Prostate gland (tissue), 2 donors: ENCODE data around the gene DNMT3A. TPM values are rescaled to one million over a fixed set of nuclear protein-coding genes. Genes with fewer than 3 reads are reported as not detected.
A peak's percentile ranks its signal among the peaks of the same experiment; 100 is the strongest.

Source experiments
- DNase-seq: peaks from one replicate; pipeline ENCODE4 v3.0.0-alpha.2; 2019; ENCODE audit warnings: low spot score
- H3K27ac ChIP-seq, 2 donors: fragments of 200-600 bp; sonication (generic); 2 replicates each; pipeline ENCODE4 v1.5.1; 2017 to 2019
- H3K27me3 ChIP-seq: fragments of 200-600 bp; sonication (generic); replicated peaks from 2 replicates; pipeline ENCODE4 v1.5.1; 2019; ENCODE audit not compliant: insufficient read depth
- H3K36me3 ChIP-seq, 2 donors: fragments of 200-600 bp; sonication (generic); 1 replicate in 1 of 2; 2 replicates in 1 of 2; pipeline versions ENCODE4 v1.5.1 to v1.8.1; 2017 to 2019
- H3K4me1 ChIP-seq: fragments of 200-600 bp; sonication (generic); replicated peaks from 2 replicates; pipeline ENCODE4 v1.5.1; 2019
- H3K4me3 ChIP-seq, 2 donors: fragments of 200-600 bp; sonication (generic); 2 replicates each; pipeline ENCODE4 v1.5.1; 2017 to 2019
- H3K9me3 ChIP-seq: fragments of 200-600 bp; sonication (generic); 2 replicates; pipeline ENCODE4 v1.5.1; 2017
- CTCF ChIP-seq, 4 experiments: fragments of 200-600 bp in 2 of 4; fragments of 450-650 bp in 2 of 4; sonication (generic) in 2 of 4; IDR thresholded peaks; 1 replicate in 3 of 4; 2 replicates in 1 of 4; pipeline ENCODE4 v1.5.1; 2016 to 2019; ENCODE audit warnings: antibody characterized with exemption in 4 of 4, mild to moderate bottlenecking in 2 of 4, moderate library complexity in 2 of 4
- POLR2A ChIP-seq: fragments of 450-650 bp; IDR thresholded peaks from one replicate; pipeline ENCODE4 v1.6.1; 2016; ENCODE audit warnings: antibody characterized with exemption, mild to moderate bottlenecking
- POLR2AphosphoS5 ChIP-seq: sonication (generic); formaldehyde crosslinking; IDR thresholded peaks from one replicate; pipeline ENCODE4 v1.6.1; 2017; ENCODE audit warnings: antibody characterized with exemption
- WGBS: methylation state at CpG from one replicate; pipeline ENCODE4 v1.1.5; 2018; 5-methylcytosine and 5-hydroxymethylcytosine counted together
- intact Hi-C: fragments of 100-400 bp; cut with DNase I; formaldehyde crosslinking; loops from one replicate; pipeline ENCODE4 v1.14.2; 2022
- total RNA-seq, 2 donors: library from RNA; depleted of rRNA; stranded (reverse); fragments of >200 nt; gene quantifications; one replicate each; pipeline ENCODE4 v1.1.0, GENCODE V29; 2016

DNMT3A gene
- total RNA-seq, 2 donors from 2014 or later = 8.7 to 28.2 TPM

GRCh38 chr2:25230198-25230947 lies 111.4 kb downstream of the DNMT3A start:
- Histone ChIP-seq H3K27ac (no peak overlapping the region), H3K36me3 (peaks cover 0 to 6% of the 10 kb centered on the region in 2 donors), H3K9me3 (no peaks in the 10 kb centered on the region), H3K4me3 (no peak overlapping the region), H3K27me3 (no peaks in the 10 kb centered on the region), H3K4me1 (no peaks in the 10 kb centered on the region)
- WGBS = 54% methylated on average over 16 of the region's 16 CpGs
- no peak for DNase-seq
- TF ChIP-seq POLR2AphosphoS5 (no peak), POLR2A (no peak), CTCF (IDR thresholded peaks at IDR 0.05) (no peak)
- intact Hi-C loops = no loop called here

GRCh38 chr2:25229279-25230197 lies 112.2 kb downstream of the DNMT3A start:
- Histone ChIP-seq H3K27me3 (no peaks in the 10 kb centered on the region), H3K9me3 (no peaks in the 10 kb centered on the region), H3K36me3 (peaks cover 0 to 6% of the 10 kb centered on the region in 2 donors), H3K4me3 (no peak overlapping the region), H3K4me1 (no peaks in the 10 kb centered on the region), H3K27ac (no peak overlapping the region)
- intact Hi-C loops = no loop called here
- WGBS = 56% methylated on average over 15 of the region's 15 CpGs
- TF ChIP-seq POLR2AphosphoS5 (no peak), POLR2A (no peak), CTCF (IDR thresholded peaks at IDR 0.05) (no peak)
- no peak for DNase-seq

GRCh38 chr2:25228848-25229278 lies 112.9 kb downstream of the DNMT3A start:
- no peak overlapping the region for H3K27ac ChIP-seq
- intact Hi-C loops = no loop called here
- H3K4me3 ChIP-seq = no peak overlapping the region
- H3K4me1 ChIP-seq = no peaks in the 10 kb centered on the region
- TF ChIP-seq POLR2A (no peak), CTCF (IDR thresholded peaks at IDR 0.05) (peak; percentile 17 to 55 (median 46))
- 22% methylated on average over 8 of the region's 9 CpGs for WGBS
- peaks cover 0 to 6% of the 10 kb centered on the region in 2 donors for H3K36me3 ChIP-seq
- peak; percentile 42 for DNase-seq
- H3K27me3 ChIP-seq = no peaks in the 10 kb centered on the region
- no peaks in the 10 kb centered on the region for H3K9me3 ChIP-seq

- no peak for TF ChIP-seq POLR2AphosphoS5
- TF ChIP-seq POLR2A = no peak
- no peak for TF ChIP-seq CTCF (IDR thresholded peaks at IDR 0.05)
- DNase-seq = no peak
- intact Hi-C loops = no loop called here
- 79% methylated on average over 7 of the region's 7 CpGs for WGBS
- no peaks in the 10 kb centered on the region for H3K36me3 ChIP-seq
- no peaks in the 10 kb centered on the region for H3K27me3 ChIP-seq
- no peaks in the 10 kb centered on the region for H3K4me1 ChIP-seq
- no peak overlapping the region for H3K27ac ChIP-seq
- H3K4me3 ChIP-seq = no peak overlapping the region
- H3K9me3 ChIP-seq = no peaks in the 10 kb centered on the region
Observed at GRCh38 chr2:25227576-25227975, 114.1 kb downstream of the DNMT3A start.
